HPDE6-E6E7 (cell line): ENCODE results near the gene SELENOV.
A peak's percentile ranks its signal among the peaks of the same experiment; 100 is the strongest.
"Not testable (repeated sequence)": the region's sequence is repeated elsewhere in the genome, so short reads cannot be mapped to it uniquely, and the experiment has no call there.

Experiments used
- DNase-seq: peaks from one replicate; pipeline ENCODE4 v3.0.0; 2011; ENCODE audit warnings: missing footprints; ENCODE audit errors: extremely low spot score

Gene SELENOV, protein sequence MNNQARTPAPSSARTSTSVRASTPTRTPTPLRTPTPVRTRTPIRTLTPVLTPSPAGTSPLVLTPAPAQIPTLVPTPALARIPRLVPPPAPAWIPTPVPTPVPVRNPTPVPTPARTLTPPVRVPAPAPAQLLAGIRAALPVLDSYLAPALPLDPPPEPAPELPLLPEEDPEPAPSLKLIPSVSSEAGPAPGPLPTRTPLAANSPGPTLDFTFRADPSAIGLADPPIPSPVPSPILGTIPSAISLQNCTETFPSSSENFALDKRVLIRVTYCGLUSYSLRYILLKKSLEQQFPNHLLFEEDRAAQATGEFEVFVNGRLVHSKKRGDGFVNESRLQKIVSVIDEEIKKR

DNA sequence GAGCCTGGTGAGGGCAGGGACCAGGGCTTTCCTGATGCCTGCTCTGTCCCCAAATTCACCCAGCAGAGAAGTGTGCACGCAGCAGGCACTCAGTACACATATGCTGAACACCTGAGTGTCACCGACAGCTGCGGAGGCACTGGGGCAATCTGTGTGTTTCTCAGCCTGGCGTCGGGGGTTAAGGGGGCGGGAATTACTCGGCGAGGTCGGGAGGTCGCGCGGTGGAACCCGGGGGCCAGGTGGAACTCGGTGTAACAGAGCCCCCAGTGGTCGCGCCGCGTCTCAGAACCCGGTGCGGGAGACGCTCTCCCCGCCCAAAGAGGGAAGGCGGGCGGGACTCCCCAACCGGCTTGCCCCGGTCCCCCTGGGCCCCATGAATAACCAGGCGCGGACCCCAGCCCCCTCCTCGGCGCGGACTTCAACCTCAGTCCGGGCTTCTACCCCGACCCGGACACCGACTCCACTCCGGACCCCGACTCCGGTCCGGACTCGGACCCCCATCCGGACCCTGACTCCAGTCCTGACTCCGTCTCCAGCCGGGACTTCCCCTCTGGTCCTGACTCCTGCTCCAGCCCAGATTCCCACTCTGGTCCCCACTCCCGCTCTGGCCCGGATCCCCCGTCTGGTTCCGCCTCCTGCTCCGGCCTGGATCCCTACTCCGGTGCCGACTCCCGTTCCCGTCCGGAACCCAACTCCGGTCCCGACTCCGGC lies at the start of gene SELENOV:
TSS of gene SELENOV (plus strand) at position 300 of the 711 bp plus-strand sequence. CDS start at position 374, 74 bp downstream.
- no peak for DNase-seq

DNA sequence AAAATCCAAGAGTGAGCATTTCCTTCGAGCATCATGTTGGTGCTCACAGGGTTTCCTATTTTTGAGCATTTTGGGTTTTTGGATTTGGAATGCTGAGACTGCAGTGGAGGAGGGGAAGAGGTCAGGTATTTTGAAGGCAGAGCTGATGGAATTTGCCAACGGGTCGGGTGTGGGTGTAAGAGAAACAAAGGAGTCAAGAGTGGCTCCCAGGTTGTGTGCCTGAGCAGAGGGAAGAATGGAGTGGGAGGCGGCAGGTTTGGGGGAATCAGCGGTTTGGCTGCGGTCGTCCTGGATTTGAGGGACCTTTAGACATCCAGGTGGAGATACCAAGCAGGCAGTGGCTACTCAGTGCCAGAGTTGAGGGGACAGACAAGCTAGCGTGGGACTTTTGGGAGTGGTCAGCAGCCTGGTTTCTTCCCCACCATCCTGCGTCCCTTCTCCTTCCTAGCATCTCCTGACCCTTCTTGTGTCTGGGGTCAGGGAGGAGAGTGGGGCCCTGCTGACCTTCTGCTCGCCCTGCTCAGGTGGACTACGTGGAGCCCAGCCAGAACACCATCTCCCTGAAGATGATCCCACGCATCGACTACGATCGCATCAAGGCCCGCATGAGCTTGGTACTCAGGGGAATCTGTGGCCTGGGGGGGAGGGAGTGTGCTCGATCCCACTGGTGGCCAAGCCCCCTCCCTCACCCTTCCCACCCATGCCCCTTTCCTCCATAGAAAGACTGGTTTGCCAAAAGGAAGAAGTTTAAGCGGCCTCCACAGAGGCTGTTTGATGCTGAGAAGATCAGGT lies 48.8 kb upstream of the SELENOV start:
- no peak for DNase-seq

DNA sequence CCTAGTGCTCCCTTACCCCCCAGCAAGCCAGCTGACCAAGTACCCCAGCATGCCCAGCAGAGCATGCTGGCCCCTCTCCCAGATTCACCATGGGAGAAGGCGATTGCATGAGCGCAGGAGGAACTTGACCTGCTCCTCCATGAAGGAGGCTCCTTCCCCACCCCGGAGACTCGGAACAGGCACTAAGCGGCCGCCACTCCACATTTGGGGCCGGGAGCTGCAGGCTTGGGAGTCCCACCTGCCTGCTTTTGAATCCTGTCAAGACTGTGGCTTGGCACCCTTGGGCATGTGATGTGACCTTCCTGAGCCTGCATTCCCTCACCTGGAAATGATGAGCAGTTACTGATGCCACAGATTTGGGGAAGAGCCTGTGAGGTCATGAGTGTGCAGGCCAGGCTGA lies 47.0 kb upstream of the SELENOV start:
- DNase-seq, result no peak

DNA sequence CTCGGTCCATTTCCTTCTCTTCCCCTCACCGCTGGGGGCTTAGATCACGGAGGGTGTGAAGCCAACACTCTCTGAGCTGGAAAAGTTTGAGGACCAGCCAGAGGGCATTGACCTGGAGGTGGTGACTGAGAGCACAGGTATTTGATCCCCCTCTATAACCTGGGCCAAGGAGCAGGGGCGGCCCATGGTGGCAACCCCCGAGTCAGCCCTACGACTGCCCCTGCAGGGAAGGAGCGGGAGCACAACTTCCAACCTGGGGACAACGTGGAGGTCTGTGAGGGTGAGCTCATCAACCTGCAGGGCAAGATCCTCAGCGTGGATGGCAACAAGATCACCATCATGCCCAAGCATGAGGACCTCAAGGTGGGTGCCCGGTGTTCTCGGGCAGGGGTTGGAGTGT lies 45.9 kb upstream of the SELENOV start:
- no peak for DNase-seq

DNA sequence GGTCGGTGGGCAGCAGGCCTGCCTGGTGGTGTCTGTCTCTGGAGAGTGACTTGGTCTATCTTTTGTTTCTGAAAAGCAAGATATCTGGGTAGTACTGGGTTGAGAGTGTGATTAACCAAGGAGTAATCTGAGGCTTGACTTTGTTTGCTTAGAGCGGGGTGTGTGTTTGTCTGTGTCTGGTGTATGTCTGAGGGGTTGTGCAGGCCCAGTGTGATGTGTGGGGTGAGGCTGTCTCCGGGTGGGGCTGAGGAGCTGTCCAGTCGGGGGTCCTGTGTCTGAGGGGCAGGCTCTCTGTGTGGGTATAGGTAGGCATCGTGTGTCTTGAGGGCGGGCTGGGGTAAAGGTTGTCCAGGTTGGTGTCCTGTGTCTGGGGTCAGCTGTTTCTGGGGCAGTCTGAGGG lies 45.4 kb upstream of the SELENOV start:
- DNase-seq, result no peak

DNA sequence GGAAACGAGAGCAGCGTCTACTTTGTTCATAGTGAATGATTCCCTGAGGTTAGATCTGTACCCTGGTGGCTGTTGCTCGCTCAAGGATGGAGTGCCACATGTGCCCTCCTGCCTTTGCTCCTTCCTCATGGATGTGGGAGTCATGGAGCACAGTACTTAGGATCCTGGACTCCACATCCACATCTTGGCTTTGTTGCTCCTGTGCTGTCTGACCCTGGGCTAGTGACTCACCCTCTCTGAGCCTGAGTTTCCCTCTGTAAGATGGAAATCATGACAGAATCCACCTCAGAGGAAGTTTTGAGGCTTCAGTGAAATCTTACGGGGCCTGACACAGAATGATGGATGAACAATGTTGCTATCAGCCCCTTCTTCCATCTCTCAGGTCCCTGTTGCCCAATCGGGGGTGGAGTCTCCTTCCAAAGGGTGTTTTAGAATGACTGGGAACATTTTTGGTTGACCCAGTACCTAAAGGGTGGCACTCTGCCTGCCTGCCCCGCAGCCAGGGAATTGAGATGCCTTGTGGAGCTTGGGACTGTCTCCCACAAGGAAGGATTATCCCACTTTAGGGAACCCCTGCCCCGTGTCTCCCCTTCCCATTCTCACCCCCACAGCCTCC lies 44.1 kb upstream of the SELENOV start:
- DNase-seq, result no peak

DNA sequence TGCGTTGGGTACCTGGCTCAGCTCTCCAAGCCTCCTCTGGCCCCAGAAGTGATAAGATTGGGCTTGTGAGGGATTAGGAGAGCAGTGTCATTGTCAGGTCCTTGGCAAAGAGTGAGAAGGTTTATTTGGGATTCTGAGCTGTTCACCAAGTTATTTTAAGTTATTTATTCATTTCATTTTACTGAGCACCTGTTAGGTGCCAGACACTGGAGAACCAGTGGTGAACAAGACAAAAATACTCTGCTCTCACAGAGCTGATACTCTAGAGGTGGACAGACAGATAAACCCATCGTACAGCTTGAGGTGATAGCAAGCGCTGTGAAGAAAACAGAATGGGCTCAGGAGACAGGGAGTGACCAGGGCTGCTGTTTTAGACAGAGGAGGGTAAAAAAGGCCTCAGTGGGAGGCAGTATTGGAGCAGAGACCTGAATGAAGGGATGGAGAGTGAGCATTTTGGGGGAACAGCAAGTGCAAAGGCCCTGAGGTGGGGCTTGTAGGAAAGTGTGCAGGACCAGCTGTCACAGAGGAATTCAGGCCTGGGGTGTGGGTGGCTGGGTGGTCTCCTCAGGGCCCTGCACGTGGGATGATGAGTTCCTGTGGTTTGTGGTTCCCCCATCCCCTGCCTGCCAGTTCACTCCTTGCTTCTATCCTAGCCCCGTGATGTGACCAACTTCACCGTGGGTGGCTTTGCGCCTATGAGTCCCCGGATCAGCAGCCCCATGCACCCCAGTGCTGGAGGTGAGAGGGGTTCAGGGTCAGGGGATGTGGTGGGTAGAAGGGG lies 43.0 kb upstream of the SELENOV start:
- DNase-seq, result no peak

DNA sequence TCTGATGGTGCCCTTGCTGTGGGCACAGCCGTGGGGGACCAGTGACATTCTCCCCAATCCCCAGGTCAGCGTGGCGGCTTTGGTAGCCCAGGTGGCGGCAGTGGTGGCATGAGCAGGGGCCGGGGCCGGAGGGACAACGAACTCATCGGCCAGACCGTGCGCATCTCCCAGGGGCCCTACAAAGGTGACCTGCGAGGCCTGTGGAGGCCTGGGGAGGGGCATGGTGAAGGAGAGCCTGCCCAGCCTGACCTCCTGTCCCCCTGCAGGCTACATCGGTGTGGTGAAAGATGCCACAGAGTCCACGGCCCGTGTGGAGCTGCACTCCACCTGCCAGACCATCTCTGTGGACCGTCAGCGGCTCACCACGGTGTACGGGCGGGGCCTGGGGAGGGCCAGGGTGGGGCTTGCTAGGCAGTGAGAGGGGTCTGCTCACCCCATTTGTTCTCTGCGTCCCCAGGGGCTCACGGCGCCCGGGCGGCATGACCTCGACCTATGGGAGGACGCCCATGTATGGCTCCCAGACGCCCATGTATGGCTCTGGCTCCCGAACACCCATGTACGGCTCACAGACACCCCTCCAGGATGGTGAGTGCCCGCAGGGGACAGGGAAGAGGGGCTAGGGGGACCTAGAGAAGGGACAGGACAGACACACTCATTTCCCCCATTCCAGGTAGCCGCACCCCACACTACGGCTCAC lies 42.0 kb upstream of the SELENOV start:
- no peak for DNase-seq

DNA sequence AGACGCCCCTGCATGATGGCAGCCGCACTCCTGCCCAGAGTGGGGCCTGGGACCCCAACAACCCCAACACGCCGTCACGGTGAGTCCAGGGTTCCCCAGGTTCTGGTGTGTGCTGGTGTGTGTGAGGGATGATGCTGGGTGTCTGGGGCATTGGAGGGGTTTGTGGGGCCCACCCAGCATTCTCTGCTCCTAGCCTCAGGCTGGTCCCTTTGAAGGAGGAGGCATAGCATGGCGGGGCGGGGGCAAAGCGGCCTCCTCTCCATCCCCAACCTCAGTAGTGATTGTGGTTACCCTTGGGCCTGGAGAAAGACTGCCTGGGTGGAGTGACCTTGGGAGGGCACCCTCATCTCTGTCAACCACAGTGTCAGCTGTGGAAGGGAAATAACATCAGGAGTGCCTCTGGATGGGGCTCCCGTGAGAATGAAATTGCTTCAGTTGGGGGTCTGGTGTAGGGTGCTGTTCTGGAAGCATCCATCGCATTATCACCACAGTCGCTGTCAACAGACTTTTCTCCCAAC lies 41.4 kb upstream of the SELENOV start:
- no peak for DNase-seq

DNA sequence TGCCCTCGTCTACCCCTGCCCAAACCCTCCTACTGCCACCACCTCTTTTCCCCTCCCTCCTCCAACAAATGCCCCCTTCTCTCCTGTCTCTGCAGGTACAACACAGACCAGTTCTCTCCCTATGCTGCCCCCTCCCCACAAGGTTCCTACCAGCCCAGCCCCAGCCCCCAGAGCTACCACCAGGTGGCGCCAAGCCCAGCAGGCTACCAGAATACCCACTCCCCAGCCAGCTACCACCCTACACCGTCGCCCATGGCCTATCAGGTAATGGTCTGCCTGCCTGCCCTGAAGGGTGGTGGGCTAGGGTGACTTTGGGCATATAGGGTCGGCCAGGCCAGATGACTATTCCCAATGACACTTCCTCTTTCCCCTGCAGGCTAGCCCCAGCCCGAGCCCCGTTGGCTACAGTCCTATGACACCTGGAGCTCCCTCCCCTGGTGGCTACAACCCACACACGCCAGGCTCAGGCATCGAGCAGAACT lies 40.8 kb upstream of the SELENOV start:
- no peak for DNase-seq

DNA sequence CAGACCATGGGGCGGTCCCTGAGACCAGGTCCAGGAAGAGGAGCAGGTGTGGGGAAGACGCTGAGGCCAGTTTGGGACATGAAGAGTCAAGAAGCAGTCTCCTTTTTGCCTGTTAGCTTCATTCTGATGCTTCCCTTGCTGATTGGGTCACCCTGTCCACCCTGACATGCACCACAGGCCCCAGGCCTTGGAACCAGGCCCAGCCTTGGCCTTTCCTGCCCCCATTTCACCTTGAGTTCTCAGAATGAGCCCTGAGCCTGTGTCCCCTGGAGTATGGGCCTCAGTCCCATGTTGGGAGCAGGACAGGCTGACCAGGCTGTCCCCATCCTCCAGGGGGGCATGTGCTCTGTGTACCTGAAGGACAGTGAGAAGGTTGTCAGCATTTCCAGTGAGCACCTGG lies 39.2 kb upstream of the SELENOV start:
- DNase-seq, result no peak

DNA sequence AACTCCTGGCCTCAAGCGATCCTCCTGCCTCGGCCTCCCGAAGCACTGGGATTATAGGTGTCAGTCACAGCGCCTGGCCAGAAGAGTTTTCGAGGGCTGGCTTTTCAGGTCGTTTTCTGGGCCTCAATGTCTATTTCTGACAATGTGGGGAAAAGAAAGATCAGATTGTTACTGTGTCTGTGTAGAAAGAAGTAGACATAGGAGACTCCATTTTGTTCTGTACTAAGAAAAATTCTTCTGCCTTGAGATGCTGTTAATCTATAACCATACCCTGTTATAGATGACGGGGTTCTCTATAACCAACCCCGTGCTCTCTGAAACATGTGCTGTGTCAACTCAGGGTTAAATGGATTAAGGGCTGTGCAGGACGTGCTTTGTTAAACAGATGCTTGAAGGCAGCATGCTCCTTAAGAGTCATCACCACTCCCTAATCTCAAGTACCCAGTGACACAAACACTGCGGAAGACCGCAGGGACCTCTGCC lies 35.6 kb upstream of the SELENOV start:
- DNase-seq, result not testable (repeated sequence)

DNA sequence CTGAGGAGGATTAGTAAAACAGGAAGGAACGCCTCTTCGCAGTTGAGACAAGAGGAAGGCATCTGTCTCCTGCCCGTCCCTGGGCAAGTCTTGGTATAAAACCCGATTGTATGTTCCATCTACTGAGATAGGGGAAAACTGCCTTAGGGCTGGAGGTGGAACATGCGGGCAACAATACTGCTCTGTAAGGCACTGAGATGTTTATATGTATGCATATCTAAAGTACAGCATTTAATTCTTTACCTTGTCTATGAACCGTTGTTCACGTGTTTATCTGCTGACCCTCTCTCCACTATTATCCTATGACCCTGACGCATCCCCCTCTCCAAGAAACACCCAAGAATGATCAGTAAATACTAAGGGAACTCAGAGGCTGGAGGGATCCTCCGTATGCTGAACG lies 35.0 kb upstream of the SELENOV start:
- no peak for DNase-seq

DNA sequence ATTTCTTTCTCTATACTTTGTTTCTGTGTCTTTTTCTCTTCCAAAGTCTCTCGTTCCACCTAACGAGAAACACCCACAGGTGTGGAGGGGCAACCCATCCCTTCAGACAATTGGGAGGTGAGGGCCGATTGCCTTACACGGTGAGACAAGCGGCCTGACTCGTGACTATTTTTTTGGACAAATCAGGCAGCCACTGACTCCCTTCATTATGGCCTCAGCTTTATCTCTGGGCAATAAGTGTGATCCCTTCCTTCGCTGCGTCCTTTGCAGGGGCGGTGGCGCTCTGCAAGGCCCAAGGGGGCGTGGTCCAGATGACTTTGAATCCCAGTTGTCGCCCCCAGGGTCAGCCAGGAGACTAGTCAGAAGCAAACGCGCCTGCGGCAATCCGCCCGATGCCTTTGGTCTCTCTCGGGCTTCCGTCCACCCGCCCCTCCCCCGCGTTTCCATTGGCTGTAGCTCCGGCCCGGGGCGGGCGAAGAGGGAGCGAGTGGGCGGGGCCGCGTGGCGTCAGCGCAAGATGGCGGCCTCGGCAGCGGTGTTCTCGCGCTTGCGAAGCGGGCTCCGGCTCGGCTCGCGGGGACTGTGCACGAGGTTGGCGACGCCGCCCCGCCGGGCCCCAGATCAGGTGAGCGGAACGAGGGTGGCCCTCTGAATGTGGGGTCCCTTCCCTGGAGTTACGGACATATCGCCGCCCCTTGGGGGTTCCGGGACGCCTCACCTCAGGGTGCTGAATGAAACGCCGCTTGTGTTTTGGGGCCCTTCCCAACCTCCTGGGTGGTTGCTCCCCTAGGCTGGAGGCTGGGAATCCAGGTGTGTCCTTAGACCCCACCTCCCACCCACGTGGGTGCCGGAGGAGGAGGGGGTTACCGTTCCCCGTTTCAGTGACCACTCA lies 34.4 kb upstream of the SELENOV start, which contains the start of gene TIMM50:
TSS of gene TIMM50 (plus strand) at position 502 of the 892 bp plus-strand sequence. CDS start at position 518, 16 bp downstream.
- DNase-seq, result peak; percentile 92

DNA sequence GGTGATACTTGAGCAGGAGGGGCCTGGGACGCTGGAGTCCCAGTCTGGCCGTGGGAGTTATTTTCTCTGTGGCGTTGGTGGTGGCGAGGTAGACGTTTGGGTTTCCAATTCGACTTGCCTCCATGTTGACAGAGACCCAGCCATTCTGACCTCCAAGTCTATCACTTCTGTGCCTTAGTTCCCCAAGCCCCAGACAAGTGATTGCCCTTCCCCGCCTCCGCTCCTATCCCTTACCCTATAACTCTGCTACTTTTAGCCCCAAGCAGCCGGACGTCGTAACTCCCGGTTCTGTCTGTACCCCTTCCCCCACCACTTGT lies 33.8 kb upstream of the SELENOV start:
- no peak for DNase-seq

DNA sequence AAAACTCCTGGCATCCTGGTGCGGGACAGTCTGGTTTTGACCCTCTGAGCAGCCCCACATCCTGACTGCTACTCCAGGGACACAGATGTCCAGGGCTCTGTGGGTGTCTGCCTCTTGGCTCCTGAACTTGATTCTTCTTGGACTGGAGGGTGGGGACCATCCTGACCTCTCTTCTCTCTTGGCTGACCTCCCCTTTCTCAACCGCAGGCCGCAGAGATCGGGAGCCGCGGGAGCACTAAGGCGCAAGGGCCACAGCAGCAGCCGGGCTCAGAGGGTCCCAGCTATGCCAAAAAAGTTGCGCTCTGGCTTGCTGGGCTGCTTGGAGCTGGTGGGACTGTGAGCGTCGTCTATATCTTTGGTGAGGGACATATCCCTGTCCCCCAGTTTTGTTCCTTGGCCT lies 33.3 kb upstream of the SELENOV start:
- DNase-seq, result no peak

DNA sequence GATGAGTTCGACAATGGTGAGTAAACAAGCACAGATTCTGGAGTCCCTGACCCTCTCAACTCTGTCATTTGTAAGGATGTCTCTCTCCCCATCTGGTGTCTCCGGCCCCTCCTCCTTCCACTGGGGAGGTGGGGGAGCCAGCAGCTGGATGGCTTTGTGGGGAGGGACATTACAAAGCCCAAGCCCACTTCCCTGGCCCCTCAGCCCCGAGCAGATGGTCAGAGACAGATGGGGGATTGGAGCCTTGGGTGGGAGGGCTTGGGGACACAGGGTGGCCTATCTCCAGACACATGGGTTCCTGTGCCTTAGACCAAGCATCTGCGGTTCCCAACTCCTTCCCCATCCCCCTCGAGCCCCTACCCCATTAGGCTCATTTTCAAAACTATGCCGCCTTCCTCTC lies 31.8 kb upstream of the SELENOV start:
- DNase-seq, result no peak

DNA sequence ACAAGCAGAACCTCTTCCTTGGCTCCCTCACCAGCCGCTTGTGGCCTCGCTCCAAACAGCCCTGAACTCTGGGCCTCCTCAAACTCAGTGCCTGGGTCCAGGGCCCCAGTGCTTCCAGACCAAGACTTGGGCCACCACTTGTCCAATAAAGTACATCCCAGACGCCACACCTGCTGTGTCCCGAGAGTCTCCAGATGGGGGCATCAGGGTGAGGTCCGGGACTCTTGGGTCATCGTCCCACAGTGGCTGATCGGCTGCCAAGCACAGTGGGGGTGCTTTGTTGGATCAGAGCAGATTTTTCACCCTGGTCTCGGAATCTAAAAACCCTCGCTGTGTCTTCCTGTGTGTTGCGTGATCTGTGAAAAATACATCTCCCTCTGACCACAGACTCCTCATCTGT lies 25.2 kb upstream of the SELENOV start:
- no peak for DNase-seq

DNA sequence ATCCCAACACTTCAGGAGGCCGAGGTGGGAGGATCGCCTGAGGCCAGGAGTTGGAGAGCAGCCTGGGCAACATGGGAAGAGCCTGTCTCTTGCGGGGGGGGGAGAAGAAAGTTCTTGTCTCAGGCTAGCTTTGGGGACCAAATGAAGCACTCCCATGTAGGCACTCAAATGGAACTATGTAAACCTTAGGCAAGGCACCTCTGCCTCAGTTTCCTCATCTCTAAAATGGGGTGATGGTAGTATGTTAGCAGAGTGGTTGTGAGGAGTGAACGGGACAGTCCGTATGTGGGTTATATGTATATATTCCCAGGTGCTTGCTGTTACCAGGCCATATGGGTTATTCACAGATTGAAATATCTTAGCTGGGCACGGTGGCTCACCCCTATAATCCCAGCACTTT lies 22.7 kb upstream of the SELENOV start:
- DNase-seq, result no peak
